Gastroesophageal sphincter (tissue), 3 donors: ENCODE results near the gene PES1.

Experiments used
- CTCF ChIP-seq, 4 experiments: fragments of 200-600 bp in 2 of 4; fragments of 450-650 bp in 2 of 4; sonication (generic) in 1 of 4; IDR thresholded peaks; one replicate each; pipeline ENCODE4 v1.5.1; 2017 to 2019; ENCODE audit warnings: antibody characterized with exemption in 4 of 4, mild to moderate bottlenecking in 2 of 4, moderate library complexity in 2 of 4
- EP300 ChIP-seq: sonication (generic); formaldehyde crosslinking; IDR thresholded peaks from one replicate; pipeline ENCODE4 v1.6.1; 2017; ENCODE audit warnings: antibody characterized with exemption, mild to moderate bottlenecking
- POLR2A ChIP-seq, 2 donors: fragments of 450-650 bp; IDR thresholded peaks; one replicate each; pipeline ENCODE4 v1.6.1; 2017; ENCODE audit warnings: antibody characterized with exemption in 2 of 2, mild to moderate bottlenecking in 2 of 2, moderate library complexity in 1 of 2
- POLR2AphosphoS5 ChIP-seq: sonication (generic); formaldehyde crosslinking; IDR thresholded peaks from one replicate; pipeline ENCODE4 v1.6.1; 2017; ENCODE audit warnings: antibody characterized with exemption

GRCh38 chr22:30601464-30601863, 9.8 kb upstream of the PES1 start:
- TF ChIP-seq CTCF (IDR thresholded peaks at IDR 0.05) (no peak), POLR2A (IDR thresholded peaks at IDR 0.05) (no peak), EP300 (no peak), POLR2AphosphoS5 (no peak)
